A204.1 (cell line): ENCODE results near the gene CNTN5.

Experiments used
- FAIRE-seq: peaks from 2 replicates; lab custom pipeline; 2012; peaks lifted over from hg19 to GRCh38; lab: Jason Lieb, UNC

The CNTN5 gene

DNA sequence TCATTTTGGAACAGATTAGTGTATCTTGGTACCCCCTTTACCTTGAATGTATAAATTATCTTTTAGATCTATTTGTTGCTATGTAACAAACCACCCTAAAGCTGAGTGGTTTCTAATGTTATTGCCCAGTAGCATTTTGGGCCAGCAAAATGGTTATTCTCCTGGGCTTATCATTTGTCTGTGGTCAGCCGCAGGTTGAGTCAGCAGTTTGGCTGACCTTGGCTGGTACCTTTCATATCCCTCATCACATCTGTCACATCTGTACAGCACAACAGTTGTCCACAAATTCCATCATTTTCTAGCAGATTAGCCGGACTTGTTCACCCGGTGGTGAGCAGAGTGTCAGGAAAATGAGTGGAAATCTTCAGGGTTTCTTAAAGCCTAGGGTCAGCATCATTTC, 1077.8 kb downstream of the CNTN5 start:
- no peak for FAIRE-seq

- no peak for FAIRE-seq
These were observed 1084.7 kb downstream of the CNTN5 start for GRCh38 chr11:100105255-100105981.

GRCh38 chr11:100105982-100106358, 1085.2 kb downstream of the CNTN5 start:
- no peak for FAIRE-seq

DNA sequence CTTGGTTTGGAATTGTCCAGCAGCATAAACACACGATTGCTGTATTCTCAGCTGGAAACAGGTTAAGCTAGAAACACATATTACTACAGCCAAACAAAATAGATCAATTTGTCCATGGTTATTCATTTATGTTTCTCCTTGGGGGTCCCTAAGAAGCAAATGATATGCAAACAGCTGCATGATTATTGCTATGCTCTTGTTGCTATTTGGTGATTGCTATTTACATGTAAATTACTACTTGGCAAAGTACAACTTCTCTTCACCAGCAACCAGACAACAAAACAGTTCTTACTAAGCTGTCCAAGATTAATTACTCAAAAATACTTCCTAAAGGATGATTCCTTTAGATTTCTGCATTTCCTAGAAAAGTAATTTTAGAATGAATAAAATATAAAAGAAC, 1098.4 kb downstream of the CNTN5 start:
- no peak for FAIRE-seq

DNA sequence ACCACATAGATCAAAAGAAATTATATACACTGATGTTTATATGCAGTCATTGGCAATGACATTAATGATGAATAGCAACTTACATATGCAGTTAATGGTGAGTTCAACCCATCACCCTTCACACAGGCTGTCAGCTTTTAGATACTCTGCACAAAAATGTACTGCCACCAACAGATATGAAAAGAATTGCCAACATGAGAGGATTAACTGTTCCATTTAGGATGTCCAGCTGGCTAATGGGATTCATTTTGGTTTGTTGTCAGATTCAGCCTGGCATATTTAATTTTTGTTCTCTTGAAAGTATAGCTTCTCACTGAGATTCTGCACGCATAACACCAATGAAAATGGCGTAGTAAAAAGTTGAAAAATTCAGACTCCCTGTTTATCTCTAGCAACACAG, 1112.4 kb downstream of the CNTN5 start:
- FAIRE-seq = no peak

DNA sequence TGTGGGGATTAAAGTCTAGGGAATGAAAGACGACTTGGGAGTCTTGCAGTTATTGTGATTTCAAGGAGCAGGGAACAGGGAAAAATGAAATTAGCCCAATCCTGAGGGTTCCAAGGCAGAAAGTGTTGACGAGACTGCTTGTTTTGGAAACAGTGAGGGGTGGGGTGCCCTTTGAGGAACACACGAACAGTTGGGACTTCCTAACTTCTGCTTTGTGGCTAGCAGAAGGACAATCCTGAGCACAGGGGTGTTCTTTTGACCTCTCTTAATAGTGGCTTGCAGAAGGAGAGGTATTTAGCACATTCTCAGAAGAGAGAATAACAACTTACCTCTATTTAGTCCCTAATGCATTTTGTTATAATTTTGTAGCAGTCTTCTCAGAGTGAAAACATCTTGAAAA, 1120.5 kb downstream of the CNTN5 start:
- FAIRE-seq = no peak

GRCh38 chr11:100151944-100152343, 1131.2 kb downstream of the CNTN5 start:
- FAIRE-seq = no peak

- no peak for FAIRE-seq
These were observed 1132.0 kb downstream of the CNTN5 start for GRCh38 chr11:100152766-100153165.

GRCh38 chr11:100163471-100163870, 1142.7 kb downstream of the CNTN5 start:
- no peak for FAIRE-seq

DNA sequence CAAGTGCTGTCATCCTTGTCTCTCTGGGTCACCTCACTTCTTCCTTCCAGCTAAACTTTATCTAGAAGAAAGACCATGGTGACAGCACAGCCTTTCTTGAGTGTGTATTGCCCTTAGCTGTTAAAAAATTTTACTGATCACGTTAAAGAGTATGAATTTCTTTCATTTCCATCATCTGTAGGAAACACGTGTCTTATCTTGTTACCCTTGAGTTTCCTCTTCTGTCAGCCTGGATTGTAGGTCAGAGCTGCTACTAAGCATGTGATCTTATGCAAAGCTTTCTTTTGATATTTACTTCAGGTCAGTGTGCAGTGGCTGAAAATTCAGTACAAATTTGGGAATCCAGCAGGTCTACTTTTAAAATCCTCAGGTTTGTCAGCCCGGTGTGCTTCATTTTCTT, 1154.1 kb downstream of the CNTN5 start:
- FAIRE-seq = no peak

- no peak for FAIRE-seq
These were observed 1155.7 kb downstream of the CNTN5 start for GRCh38 chr11:100176456-100176855.

DNA sequence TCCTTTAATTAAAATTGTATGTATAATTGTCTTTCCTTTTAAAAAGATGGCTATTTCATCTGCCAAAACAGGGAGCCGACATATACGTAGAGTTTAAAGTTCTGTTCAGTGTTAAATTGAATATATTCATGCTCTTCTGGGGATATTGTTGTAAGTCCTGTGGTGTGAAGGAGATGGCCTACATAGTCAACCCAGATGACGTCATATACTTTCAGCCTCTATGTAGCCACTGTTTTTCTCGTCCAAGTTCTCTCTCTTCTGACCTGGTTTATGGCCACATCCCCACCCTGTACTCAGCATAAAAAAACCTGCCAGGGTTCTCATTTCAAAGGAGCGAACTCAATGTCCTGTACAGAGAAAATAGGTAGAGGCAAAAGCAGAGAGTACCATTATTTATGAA, 1156.9 kb downstream of the CNTN5 start:
- no peak for FAIRE-seq

- FAIRE-seq = no peak
These were observed 1161.6 kb downstream of the CNTN5 start for GRCh38 chr11:100182350-100182749.

DNA sequence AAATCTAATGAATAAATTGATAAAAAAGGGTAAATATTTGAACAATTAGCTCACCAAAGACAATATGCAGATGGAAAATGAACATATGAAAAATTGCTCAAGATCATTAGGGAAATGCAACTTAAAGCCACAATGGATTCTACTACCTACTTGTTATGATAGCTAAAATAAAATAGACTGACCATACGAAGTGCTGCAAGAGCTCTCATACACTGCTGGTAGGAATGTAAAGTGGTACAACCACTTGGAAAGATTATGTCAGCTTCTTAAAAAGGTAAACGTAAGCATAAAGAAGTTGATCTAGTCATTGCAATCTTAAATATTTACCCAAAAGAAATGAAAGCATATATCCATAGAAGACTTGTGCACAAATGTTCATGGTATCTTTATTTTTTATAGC, 1162.2 kb downstream of the CNTN5 start:
- no peak for FAIRE-seq

- no peak for FAIRE-seq
These were observed 1164.8 kb downstream of the CNTN5 start for GRCh38 chr11:100185588-100185987.

GRCh38 chr11:100188137-100188783, 1167.5 kb downstream of the CNTN5 start:
- FAIRE-seq = no peak

DNA sequence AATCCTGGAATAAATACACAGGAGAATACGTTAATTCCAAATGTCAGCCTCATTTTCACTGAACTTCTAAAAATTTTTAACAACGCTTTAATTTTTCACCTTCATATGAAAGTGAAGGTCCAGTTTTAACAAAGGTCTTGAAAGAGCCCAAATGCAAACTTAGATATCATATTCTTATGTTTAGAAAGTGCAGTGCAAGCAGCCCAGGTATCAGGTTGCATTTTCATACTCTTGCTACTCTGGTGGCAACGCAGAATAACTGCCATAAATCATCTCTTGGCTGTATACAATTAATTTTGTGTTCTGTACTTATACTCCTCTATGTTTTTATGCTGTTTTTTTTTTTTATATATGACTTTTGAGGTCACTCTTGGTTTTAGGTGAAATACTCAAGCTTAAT, 1169.6 kb downstream of the CNTN5 start:
- FAIRE-seq = no peak

DNA sequence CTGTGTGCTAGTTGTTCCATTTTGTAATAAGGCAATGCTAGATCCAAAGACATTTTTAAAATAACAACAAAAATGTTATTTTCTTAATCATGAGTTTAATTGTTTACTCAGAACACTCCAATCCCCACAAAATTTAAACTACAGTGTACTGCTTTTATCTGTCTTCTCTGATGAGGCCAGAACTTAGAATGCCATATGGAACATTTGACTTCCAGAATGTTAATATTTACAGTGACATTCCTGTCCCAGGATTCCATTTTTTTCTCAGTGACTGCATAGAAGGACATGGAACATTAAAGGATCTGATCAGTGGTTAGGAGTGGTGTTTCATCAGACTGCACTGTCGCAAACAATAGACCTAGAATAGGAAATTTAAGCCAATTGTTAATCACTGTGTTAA, 1171.4 kb downstream of the CNTN5 start:
- FAIRE-seq = no peak

GRCh38 chr11:100203789-100204188, 1183.0 kb downstream of the CNTN5 start:
- FAIRE-seq = no peak

- no peak for FAIRE-seq
These were observed 1185.2 kb downstream of the CNTN5 start for GRCh38 chr11:100205926-100206325.

- FAIRE-seq = no peak
These were observed 1187.5 kb downstream of the CNTN5 start for GRCh38 chr11:100208207-100208606.

GRCh38 chr11:100214791-100215190, 1194.0 kb downstream of the CNTN5 start:
- FAIRE-seq = no peak

- FAIRE-seq = no peak
These were observed 1200.1 kb downstream of the CNTN5 start for GRCh38 chr11:100220801-100221200.

GRCh38 chr11:100221791-100222190, 1201.0 kb downstream of the CNTN5 start:
- FAIRE-seq = no peak
